Progenitor cell of endocrine pancreas (in vitro differentiated cells): ENCODE measurements around the gene TBP. TPM values are rescaled to one million over a fixed set of nuclear protein-coding genes. Genes with fewer than 3 reads are reported as not detected.

ENCODE experiments used
- DNase-seq: peaks from one replicate; pipeline ENCODE4 v3.0.0; 2021; ENCODE audit warnings: low spot score; ENCODE audit not compliant: unreplicated experiment
- H3K27ac Mint-ChIP-seq: 2 replicates; pipeline ENCODE4 v1.8.0; 2021; ENCODE audit warnings: mild to moderate bottlenecking, moderate library complexity, mixed read lengths
- H3K27me3 Mint-ChIP-seq: 2 replicates; pipeline ENCODE4 v1.8.0; 2021; ENCODE audit warnings: mixed read lengths
- H3K36me3 Mint-ChIP-seq: 2 replicates; pipeline ENCODE4 v1.8.0; 2022; ENCODE audit warnings: mixed read lengths; ENCODE audit not compliant: insufficient read depth
- H3K4me1 Mint-ChIP-seq: 2 replicates; pipeline ENCODE4 v1.8.0; 2021; ENCODE audit warnings: low read depth, mixed read lengths
- H3K4me3 Mint-ChIP-seq: 2 replicates; pipeline ENCODE4 v1.8.0; 2021; ENCODE audit warnings: low read depth, mild to moderate bottlenecking, moderate library complexity, mixed read lengths
- H3K9me3 Mint-ChIP-seq: 2 replicates; pipeline ENCODE4 v1.8.0; 2021; ENCODE audit warnings: low read depth, mixed read lengths
- total RNA-seq: library from RNA; stranded (reverse); gene quantifications from 2 replicates; pipeline ENCODE4 v1.2.1, GENCODE V29; 2021
- TF ChIP-seq, protein P1 (sequence below): fragments of 200-600 bp; sonication (generic); IDR thresholded peaks from one replicate; pipeline ENCODE4 v1.5.0; 2021; ENCODE audit warnings: antibody characterized with exemption, mild to moderate bottlenecking; ENCODE audit not compliant: unreplicated experiment

The TBP gene
- total RNA-seq, 1 donor from 2014 or later, result 20.3 TPM

DNA sequence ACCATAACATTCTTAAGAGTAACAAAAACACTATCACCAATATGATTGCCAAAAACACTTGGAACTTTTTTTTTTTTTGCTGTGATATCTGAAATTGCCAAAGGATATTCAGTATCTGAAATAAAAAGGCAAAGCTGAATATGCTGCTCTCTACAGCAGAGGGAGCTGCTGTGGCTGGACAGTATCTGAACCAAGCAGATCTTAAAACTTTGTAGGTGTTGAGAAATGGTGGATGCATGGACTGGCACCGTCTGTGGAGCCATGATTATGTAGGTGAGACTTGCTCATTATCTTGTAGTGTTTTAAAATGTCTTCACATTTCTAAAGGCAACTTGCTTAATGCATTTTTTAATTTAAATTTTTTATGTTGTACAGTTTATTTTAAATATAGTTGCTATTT lies 21.1 kb downstream of the TBP start:
- no peaks in the 10 kb centered on the region for H3K9me3 Mint-ChIP-seq
- TF ChIP-seq, protein P1, sequence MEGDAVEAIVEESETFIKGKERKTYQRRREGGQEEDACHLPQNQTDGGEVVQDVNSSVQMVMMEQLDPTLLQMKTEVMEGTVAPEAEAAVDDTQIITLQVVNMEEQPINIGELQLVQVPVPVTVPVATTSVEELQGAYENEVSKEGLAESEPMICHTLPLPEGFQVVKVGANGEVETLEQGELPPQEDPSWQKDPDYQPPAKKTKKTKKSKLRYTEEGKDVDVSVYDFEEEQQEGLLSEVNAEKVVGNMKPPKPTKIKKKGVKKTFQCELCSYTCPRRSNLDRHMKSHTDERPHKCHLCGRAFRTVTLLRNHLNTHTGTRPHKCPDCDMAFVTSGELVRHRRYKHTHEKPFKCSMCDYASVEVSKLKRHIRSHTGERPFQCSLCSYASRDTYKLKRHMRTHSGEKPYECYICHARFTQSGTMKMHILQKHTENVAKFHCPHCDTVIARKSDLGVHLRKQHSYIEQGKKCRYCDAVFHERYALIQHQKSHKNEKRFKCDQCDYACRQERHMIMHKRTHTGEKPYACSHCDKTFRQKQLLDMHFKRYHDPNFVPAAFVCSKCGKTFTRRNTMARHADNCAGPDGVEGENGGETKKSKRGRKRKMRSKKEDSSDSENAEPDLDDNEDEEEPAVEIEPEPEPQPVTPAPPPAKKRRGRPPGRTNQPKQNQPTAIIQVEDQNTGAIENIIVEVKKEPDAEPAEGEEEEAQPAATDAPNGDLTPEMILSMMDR, result no peak
- H3K36me3 Mint-ChIP-seq, result peaks cover 2% of the 10 kb centered on the region
- no peak overlapping the region for H3K27ac Mint-ChIP-seq
- H3K27me3 Mint-ChIP-seq, result no peaks in the 10 kb centered on the region
- no peak overlapping the region for H3K4me3 Mint-ChIP-seq
- DNase-seq, result no peak
- no peaks in the 10 kb centered on the region for H3K4me1 Mint-ChIP-seq

DNA sequence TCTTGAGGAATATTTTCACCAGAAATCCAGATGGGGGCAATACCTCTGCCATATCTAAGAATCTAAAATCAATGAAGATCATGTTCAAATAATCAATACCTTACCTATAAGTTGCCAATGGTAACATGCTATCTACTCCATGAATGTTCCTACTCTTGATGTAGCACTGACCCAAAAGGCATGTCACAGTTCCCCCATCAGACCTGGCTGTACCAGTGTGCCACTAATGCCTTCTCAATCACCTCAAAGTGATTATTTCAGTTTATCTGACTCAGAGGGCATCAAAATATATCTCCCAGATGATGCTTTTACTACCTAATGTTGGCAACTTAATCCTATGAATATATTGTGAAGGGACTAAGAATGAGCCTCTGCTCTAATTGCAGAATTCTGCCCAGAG lies 24.7 kb downstream of the TBP start:
- H3K4me1 Mint-ChIP-seq, result peaks cover 7% of the 10 kb centered on the region
- H3K9me3 Mint-ChIP-seq, result no peaks in the 10 kb centered on the region
- no peak overlapping the region for H3K4me3 Mint-ChIP-seq
- DNase-seq, result no peak
- TF ChIP-seq, protein P1, result no peak
- H3K27ac Mint-ChIP-seq, result no peak overlapping the region
- no peaks in the 10 kb centered on the region for H3K27me3 Mint-ChIP-seq
- peaks cover 10% of the 10 kb centered on the region for H3K36me3 Mint-ChIP-seq

DNA sequence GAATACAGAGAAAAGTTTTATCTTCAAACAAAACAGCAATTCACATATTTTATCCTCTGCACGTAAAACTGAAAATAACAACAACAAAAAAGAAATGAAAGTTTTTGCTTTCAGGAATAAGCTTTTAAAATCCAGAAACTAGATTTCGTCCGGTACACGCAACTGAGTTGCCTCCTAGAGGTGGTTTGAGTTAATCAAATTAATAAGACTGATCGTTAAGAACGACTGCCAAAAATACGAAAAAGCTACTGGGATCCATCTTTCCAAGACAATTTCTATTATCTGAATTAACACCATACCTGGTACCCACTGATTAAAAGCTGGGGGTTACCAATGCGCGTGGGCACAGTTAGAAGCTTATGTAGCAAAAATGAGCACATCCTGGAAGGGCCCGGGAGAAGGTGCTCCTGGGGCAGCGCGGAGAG lies 29.6 kb downstream of the TBP start:
- Mint-ChIP-seq H3K36me3 (peaks cover 9% of the 10 kb centered on the region), H3K9me3 (no peaks in the 10 kb centered on the region), H3K27me3 (no peaks in the 10 kb centered on the region), H3K27ac (peak overlapping the region; percentile 96), H3K4me1 (peaks cover 10% of the 10 kb centered on the region), H3K4me3 (peak overlapping the region; percentile 100)
- no peak for DNase-seq
- TF ChIP-seq, protein P1, result peak; percentile 27

DNA sequence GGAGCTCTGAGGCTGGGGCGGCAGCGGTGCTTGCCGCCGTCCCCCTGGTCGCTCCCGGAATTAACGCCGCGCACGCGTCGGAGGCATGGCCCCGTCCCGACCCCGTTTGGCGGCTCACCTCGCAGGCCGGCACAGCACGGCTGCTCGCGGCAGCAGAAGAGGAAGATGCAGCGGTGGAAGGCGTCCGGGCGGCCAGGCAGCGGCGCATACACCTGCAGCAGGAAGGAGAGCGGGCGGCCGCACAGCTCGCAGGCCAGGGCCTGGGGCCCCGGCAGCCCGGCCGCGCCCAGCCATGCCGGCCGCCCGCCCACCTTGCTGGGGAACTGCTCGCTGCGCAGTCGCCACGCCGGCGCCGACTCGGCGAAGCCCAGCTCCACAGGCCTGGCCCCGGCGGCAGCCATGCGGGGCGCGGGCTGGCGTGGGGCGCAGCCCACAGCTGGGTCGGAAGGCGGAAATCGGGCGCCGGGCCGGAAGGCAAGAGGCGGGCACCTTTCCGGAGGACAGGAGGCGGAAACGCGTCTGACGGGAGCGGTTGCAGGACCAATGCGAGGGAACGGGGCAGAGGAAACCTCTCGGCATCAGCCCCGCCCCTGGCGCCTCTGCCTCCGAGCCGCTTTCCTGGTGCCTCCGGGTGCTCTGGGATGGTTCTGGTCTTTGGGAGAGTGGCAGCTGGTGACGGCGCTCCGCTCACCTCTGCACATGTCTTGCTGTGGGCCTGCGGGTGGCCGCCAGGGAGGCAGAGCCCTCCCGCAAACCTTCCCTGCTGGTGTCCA lies 30.2 kb downstream of the TBP start, which contains the start of gene PDCD2:
PDCD2 (minus strand) TSS at position 457 of the 773 bp plus-strand sequence; CDS start at position 401, 56 bp downstream.
- peak within 1 kb of the TSS; percentile 100 for H3K4me3 Mint-ChIP-seq
- peak within 1 kb of the TSS; percentile 97 for H3K27ac Mint-ChIP-seq
- no peaks in the 10 kb centered on the region for H3K27me3 Mint-ChIP-seq

DNA sequence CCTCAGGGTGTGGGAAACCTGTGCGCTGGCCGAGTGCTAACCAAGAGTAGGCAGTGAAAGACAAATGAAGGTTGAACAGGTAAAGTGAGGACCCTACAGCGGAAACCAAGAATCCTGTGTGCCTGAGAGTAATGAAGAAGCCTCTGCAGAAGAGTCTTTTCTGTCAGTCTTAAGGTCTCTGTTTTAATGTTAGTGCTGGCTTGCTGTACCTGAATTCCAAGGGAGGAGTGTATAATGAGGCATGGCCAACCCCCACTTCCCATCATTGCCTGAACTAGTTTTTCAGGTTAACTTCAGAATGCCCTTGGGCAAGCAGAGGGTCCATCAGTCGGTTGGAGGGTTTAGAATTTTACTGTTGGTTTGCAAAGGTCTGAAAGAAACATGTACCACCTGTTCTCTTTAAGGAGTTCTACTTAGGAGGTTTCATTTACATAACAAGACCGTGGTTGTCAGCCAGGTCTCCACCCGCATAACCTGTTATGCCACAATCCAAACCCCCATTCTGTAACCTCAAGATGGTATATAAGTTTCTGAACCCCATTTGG lies 30.9 kb downstream of the TBP start:
- peaks cover 4% of the 10 kb centered on the region for H3K9me3 Mint-ChIP-seq
- peaks cover 10% of the 10 kb centered on the region for H3K4me1 Mint-ChIP-seq
- TF ChIP-seq, protein P1, result no peak
- DNase-seq, result no peak
- no peaks in the 10 kb centered on the region for H3K27me3 Mint-ChIP-seq
- peak overlapping the region; percentile 97 for H3K27ac Mint-ChIP-seq
- peaks cover 9% of the 10 kb centered on the region for H3K36me3 Mint-ChIP-seq
- H3K4me3 Mint-ChIP-seq, result peak overlapping the region; percentile 100

More for the DNA sequence above, 30.2 kb downstream of the TBP start, which contains the start of gene PDCD2:
- TF ChIP-seq, protein P1, result peak; percentile 11
- Mint-ChIP-seq H3K36me3 (peaks cover 9% of the 10 kb centered on the region), H3K4me1 (peaks cover 10% of the 10 kb centered on the region), H3K9me3 (no peaks in the 10 kb centered on the region)
- DNase-seq, result peak; percentile 77
